HG02588 (cell line): ENCODE results near the gene KY.

ENCODE experiments used
- ATAC-seq: cut with Tn5 transposase; IDR thresholded peaks from one replicate; pipeline ENCODE4 v1.9.1; 2021; ENCODE audit warnings: mild to moderate bottlenecking, moderate library complexity; ENCODE audit not compliant: unreplicated experiment

The KY gene

GRCh38 chr3:134621854-134622253 is 29.0 kb downstream of the KY start:
- ATAC-seq = no peak

DNA sequence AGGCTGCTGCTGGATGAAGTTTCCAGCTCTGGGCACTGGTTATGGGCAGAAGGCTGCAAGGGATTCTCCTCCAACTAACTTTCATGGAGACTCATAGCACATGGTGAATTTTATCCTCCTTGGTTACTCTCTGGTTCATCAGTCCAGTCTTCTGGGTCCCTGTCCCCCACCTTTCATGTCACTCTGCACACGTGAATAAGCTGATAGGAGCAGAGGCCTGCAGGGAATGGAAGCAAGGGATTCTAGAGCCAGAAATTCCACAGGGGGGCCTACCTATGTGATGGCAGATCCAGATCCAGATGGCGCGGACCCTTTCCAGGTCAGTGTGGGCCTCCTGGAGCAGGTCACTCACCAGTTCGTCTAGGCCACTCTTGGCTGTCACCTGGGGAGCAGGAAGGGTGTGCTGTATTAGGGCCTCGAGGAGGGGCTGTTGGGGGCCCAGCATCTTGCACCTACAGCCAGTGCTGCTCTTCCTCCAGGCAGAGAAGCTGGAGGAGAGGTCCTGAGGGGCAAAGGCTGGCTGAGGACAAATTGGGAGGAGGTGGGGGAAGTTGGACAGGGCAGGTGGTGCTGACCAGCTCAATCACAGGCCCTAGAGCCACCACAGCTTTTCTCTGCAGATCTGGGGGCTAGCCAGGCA is 30.2 kb downstream of the KY start:
- no peak for ATAC-seq

GRCh38 chr3:134619884-134620445 is 30.9 kb downstream of the KY start:
- ATAC-seq = no peak

GRCh38 chr3:134619301-134619615 is 31.6 kb downstream of the KY start:
- ATAC-seq = no peak

DNA sequence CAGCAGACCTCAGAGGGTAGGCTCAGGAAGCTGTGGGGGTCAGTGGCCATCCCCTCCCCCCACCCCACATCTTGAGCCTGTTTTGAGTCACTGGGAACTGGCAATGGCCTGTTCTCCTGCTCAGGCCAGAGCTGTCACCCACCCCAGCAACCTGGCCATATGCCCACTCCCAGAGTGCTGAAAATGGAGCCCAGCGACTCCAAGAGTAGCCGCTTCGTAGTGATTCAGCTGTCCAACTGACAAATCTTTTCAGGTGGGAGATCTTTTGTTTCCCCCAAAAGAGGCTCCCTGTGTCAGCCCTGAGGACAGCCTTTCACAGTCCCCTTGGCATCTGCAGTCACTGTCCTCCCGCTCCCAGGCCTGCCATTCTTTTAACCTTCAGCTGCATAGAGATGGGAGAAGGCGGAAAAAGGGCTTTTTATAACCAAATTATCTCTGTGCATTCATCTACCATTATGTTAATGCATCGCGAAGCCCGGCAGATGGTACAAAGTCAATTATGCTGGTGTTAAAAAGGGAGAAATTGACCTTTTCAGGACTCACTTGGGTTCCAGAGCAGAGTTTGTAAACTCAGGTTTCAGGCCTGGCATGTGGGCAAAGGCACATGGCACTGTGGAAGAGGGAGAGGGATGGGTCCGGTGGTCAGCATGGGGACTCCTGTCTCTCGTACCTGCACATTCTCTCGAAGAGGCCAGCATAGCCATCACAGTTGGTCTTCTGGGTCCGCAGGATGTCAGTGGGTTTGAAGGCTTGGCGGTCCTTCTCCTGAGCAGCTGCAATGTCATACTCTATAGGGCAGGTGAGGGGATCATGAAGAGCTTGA is 32.1 kb downstream of the KY start:
- no peak for ATAC-seq

DNA sequence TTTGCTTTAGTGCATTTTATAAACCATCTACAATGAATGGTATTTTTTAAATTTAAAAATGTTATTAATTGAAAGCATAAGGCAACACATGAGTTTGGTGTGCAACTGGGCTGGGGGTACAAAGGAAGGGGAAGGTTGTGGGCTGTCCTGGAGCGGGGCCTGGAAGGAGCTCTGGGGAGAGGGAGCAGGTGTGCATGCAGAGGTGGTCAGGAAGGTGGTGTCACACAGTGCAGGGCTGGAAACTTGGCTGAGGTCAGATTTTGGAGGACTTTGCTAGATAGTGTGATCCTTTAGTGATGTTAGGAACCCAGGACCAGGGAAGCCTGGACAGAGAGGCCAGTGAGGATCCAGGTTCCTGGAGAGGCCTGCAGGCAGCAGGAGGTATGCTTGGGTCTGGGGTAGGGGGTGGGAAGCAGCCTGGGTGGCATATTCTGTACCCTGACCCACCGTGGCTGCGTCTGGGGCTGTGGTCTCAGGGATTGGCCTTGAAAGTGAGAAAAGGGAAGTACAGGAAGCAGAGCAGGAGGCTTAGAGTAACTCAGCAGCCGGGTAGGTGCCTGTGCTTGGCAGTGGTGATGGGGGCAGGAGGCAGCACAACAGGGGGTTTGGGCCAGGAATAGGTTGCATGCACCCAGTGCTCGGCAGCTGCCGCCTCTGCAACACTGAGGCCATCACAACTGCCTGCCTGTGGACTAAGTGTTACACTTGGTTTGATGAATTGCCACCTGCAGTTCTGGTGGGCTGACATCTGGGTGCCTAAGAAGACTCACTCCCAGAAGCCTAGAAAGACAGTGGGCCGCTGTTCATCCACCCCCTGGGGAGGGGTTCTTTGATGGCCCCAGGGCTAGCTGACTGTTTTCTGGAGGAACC is 33.0 kb downstream of the KY start:
- ATAC-seq = no peak

- ATAC-seq = no peak
These were observed 35.1 kb downstream of the KY start for GRCh38 chr3:134615743-134616142.

DNA sequence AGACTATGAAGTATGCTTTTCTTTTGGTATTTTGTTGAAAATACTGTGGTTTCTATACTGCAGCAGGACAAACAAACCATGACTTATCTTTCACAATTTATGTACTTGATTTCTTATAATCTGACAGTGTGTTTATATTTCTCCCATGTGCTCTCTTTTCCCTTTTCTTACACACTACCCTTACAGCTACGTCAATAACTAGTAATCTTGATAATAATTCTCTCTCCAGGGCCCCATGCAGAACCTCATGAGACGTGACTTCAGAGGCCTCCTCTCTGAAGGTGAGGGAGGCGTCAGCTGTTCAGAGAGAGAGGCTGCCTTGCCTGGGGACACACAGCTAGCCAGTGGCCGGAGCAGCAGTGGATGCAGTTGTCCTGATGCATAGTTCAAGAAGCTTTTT is 35.9 kb downstream of the KY start:
- ATAC-seq = no peak

DNA sequence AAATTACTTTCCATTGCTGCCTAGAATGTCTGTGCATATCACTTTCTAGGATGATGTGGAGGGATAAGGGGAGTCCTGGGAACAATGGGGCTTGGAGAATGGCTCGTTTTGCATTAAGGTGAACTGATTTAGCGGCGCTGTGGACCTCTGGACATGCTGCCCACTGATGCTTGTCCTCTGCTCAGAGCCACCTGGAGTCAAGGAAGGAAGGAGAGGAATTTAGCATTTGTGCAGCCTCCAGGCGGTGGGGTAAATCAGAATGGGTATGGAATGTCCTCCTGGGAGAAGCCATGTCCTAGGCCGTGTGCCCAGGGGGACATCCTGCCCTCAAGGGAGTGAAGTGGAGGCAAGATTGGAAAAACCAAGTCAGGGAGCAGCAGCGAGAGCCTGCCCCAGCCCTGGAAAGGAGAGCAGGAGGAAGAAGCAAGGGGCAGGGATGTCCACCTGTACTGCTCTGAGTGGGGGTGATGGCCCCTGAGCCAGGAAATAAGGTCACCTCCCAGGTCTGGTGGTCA is 37.8 kb downstream of the KY start:
- ATAC-seq = no peak

- ATAC-seq = no peak
These were observed 39.3 kb downstream of the KY start for GRCh38 chr3:134611516-134611915.

DNA sequence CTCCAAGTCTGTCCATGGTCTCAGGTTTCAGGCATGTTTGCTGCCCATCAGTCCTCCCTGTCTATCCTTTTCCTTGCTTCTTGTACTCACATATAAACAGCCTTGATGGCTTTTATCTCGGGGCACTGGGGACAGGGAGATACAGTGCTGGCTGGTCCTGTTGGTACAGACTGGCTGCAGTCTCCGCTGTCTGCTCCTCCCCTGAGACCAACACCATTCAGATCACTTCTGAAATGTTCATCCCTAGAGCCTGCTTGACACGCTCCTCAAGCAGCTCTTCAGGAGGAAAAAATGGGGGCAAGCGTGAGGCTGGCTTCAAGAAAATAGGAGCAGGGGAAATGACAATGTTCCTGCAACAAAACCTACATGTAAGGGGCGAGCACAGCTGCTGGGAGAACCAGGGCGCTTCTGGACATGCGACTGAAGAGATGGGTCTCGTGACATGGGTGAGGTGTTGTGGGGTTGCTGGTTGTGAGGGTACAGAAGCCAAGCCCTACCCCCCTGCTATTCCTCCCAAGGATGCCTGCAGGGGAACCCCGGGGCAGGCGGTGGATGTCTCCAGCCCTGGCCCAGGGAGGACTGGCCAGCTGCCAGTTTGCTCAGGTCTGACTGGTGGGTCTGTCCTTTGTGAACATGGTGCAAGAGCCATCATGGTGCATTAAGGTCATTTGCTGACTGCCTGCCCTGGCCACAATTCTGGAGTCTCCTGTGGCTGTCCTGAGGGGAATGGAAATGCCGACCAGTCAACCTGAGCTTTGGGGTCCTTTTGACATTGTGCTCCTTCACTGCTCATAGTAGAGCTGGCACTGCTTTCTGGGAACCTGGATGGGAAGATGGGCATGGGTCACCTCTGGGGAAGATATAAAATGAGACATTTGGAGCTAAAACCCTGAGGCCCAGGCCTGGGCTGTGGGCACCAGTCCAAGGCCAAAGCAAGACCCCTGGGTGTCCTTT is 40.1 kb downstream of the KY start:
- ATAC-seq = no peak

- no peak for ATAC-seq
These were observed 40.9 kb downstream of the KY start for GRCh38 chr3:134609821-134610431.

DNA sequence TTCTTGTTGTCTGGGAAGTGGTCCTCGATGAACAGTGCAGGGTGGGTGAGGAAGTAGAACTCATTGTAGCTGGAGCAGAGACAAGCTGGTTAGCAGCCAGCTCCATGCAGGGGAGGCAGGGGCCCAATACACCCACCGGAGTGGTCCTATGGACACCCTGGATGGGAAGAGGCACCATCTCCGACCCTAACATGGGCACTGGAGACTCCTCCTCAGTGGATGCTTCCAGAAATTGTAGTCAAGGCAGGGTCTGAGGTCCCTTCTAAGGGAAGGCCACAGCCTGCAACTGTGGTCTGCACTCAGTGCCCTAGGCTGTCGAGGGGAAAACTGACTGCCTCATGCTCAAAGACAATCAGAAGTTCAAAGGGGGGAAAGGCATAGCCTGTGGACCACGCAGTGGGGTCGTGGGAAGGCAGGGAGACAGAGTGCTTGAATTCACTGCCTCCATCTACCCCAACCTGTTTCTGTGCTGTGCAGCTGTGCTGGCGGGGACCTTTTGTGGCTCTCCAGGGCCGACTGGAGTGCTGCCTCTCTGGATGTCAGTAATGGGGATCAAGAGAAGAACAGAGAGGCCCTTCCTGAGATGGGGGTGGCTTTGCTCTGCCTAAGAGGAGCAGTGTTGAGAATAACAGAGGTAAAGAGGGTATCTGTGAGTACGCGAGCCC is 41.9 kb downstream of the KY start:
- ATAC-seq = no peak

DNA sequence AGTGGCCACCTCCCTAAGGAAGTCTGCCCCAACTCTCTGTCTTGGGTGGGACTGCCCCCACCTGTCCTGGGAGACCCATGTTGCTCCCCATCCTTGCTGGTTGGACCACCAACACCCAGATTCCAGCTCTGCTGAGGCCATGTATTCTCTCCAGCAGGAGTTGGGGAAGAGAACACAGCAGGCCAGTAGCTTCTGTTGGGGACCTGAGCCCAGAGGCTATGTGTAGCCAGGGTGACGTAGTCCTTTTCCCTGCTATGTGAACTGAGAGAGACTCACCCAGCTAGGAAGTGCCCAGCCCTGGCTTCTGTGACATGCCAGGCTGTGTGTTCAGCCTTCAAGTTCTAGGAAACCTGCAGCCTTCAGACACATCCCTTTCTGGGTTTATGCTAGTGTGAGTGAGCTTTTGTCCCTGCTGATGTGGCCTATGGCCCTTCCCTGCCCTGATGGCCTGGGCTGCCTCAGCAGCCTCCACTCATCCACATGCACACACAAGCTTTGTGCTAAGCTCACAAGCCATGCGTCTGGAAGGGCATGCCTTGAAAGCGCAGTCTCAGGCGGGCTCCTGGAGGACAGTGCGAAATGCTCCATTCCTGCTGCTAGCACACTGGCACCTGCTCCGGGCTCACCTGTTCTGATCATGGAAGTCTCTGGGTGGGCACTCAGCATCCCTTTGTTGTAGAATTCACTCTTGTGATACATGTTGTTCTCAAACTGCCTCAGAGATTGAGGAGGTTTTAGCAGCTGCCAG is 42.6 kb downstream of the KY start:
- no peak for ATAC-seq

- no peak for ATAC-seq
These were observed 43.5 kb downstream of the KY start for GRCh38 chr3:134607054-134608022.

- ATAC-seq = no peak
These were observed 44.5 kb downstream of the KY start for GRCh38 chr3:134606033-134607025.
